SK-N-SH treated with all-trans-retinoic acid at 6 μM for 48 hours (cell line): ENCODE data around the gene SH3GLB1.

Experiments
- ATAC-seq: fragments of 200-7000 bp; cut with Tn5 transposase; 3 replicates; pipeline ENCODE4 v1.9.1; 2020; ENCODE audit warnings: mild to moderate bottlenecking, moderate library complexity
- ARNTL ChIP-seq: fragments of 450-650 bp; formaldehyde crosslinking; IDR thresholded peaks from 2 replicates; pipeline ENCODE4 v1.5.0; 2020; ENCODE audit warnings: low read depth, mild to moderate bottlenecking, moderate library complexity, borderline replicate concordance
- BACH2 ChIP-seq: fragments of 250-450 bp; sonication (Bioruptor Pico); IDR thresholded peaks from 2 replicates; pipeline ENCODE4 v1.9.0; 2021; ENCODE audit warnings: mild to moderate bottlenecking, borderline replicate concordance
- CREB5 ChIP-seq: fragments of 250-450 bp; sonication (Bioruptor Pico); IDR thresholded peaks from 2 replicates; pipeline ENCODE4 v1.5.1; 2020; ENCODE audit warnings: low read depth, mild to moderate bottlenecking, moderate library complexity
- CSDC2 ChIP-seq: fragments of 250-450 bp; sonication (Bioruptor Pico); IDR thresholded peaks from 2 replicates; pipeline ENCODE4 v1.5.0; 2020; ENCODE audit warnings: mild to moderate bottlenecking, moderate library complexity
- CSRNP3 ChIP-seq: fragments of 250-450 bp; sonication (Bioruptor Pico); IDR thresholded peaks from 2 replicates; pipeline ENCODE4 v1.5.1; 2021; ENCODE audit warnings: mild to moderate bottlenecking, moderate library complexity
- ESRRG ChIP-seq: fragments of 250-450 bp; sonication (Bioruptor Pico); IDR thresholded peaks from 2 replicates; pipeline ENCODE4 v1.6.1; 2021; ENCODE audit warnings: mild to moderate bottlenecking
- GLIS3 ChIP-seq: fragments of 250-450 bp; sonication (Bioruptor Pico); IDR thresholded peaks from 2 replicates; pipeline ENCODE4 v1.5.0; 2020; ENCODE audit warnings: mild to moderate bottlenecking, moderate library complexity
- ISL1 ChIP-seq: fragments of 250-450 bp; sonication (Bioruptor Pico); IDR thresholded peaks from 2 replicates; pipeline ENCODE4 v2.1.2; 2022; ENCODE audit warnings: mild to moderate bottlenecking, moderate library complexity
- OSR1 ChIP-seq: fragments of 250-450 bp; sonication (Bioruptor Pico); IDR thresholded peaks from 2 replicates; pipeline ENCODE4 v1.8.0; 2022; ENCODE audit warnings: moderate library complexity, mild to moderate bottlenecking, inconsistent platforms
- POU6F1 ChIP-seq: fragments of 250-450 bp; sonication (Bioruptor Pico); IDR thresholded peaks from 2 replicates; pipeline ENCODE4 v1.8.0; 2021; ENCODE audit warnings: low read depth, mild to moderate bottlenecking, moderate library complexity, borderline replicate concordance
- PPARA ChIP-seq: fragments of 250-450 bp; sonication (Bioruptor Pico); IDR thresholded peaks from 2 replicates; pipeline ENCODE4 v1.5.0; 2020; ENCODE audit warnings: mild to moderate bottlenecking, borderline replicate concordance
- RARB ChIP-seq: fragments of 250-450 bp; sonication (Bioruptor Pico); IDR thresholded peaks from 2 replicates; pipeline ENCODE4 v1.8.0; 2021; ENCODE audit warnings: mild to moderate bottlenecking, moderate library complexity
- TCF4 ChIP-seq: fragments of 250-450 bp; sonication (Bioruptor Pico); IDR thresholded peaks from 2 replicates; pipeline ENCODE4 v1.8.0; 2021; ENCODE audit warnings: mild to moderate bottlenecking, moderate library complexity, borderline replicate concordance
- TOX ChIP-seq: fragments of 250-450 bp; sonication (Bioruptor Pico); IDR thresholded peaks from 2 replicates; pipeline ENCODE4 v1.8.0; 2021; ENCODE audit warnings: mild to moderate bottlenecking, moderate library complexity, borderline replicate concordance
- TSHZ2 ChIP-seq: fragments of 250-450 bp; sonication (Bioruptor Pico); IDR thresholded peaks from 2 replicates; pipeline ENCODE4 v1.5.0; 2020; ENCODE audit warnings: mild to moderate bottlenecking, moderate library complexity
- ZC3H10 ChIP-seq: fragments of 250-450 bp; sonication (Bioruptor Pico); IDR thresholded peaks from 2 replicates; pipeline ENCODE4 v1.5.1; 2021; ENCODE audit warnings: mild to moderate bottlenecking, moderate library complexity
- ZFP3 ChIP-seq: fragments of 250-450 bp; sonication (Bioruptor Pico); IDR thresholded peaks from 2 replicates; pipeline ENCODE4 v1.5.0; 2020; ENCODE audit warnings: mild to moderate bottlenecking, moderate library complexity
- ZFP30 ChIP-seq: fragments of 450-650 bp; formaldehyde crosslinking; IDR thresholded peaks from 2 replicates; pipeline ENCODE4 v1.5.0; 2022; ENCODE audit warnings: mild to moderate bottlenecking, moderate library complexity
- ZNF565 ChIP-seq: fragments of 450-650 bp; formaldehyde crosslinking; conservative IDR thresholded peaks from 2 replicates; pipeline ENCODE4 v1.5.0; 2020; ENCODE audit warnings: low read depth, mild to moderate bottlenecking, moderate library complexity
- ZNF8 ChIP-seq: fragments of 450-650 bp; formaldehyde crosslinking; IDR thresholded peaks from 2 replicates; pipeline ENCODE4 v1.5.0; 2020; ENCODE audit warnings: mild to moderate bottlenecking, moderate library complexity

Gene SH3GLB1

GRCh38 chr1:86751923-86752322, 47.5 kb downstream of the SH3GLB1 start:
- ATAC-seq: no peak
- TF ChIP-seq CREB5 (CRISPR knock-in tag) (no peak), TCF4 (CRISPR knock-in tag) (no peak), ZFP30 (no peak), PPARA (no peak), CSRNP3 (no peak), ZNF8 (no peak), OSR1 (CRISPR knock-in tag) (no peak), TOX (CRISPR knock-in tag) (no peak), BACH2 (CRISPR knock-in tag) (no peak), POU6F1 (CRISPR knock-in tag) (no peak), RARB (CRISPR knock-in tag) (no peak), CSDC2 (CRISPR knock-in tag) (no peak)
- TF ChIP-seq, all 23 proteins: peak for 0

- ATAC-seq: peak; percentile 37; the same call in 1 of the 3 replicates
- TF ChIP-seq TSHZ2 (CRISPR knock-in tag) (no peak), POU6F1 (CRISPR knock-in tag) (no peak), PPARA (no peak), ZNF565 (CRISPR knock-in tag) (no peak), ARNTL (CRISPR knock-in tag) (no peak), BACH2 (CRISPR knock-in tag) (no peak), ISL1 (CRISPR knock-in tag) (no peak), CREB5 (CRISPR knock-in tag) (no peak), RARB (CRISPR knock-in tag) (no peak), ZFP3 (CRISPR knock-in tag) (no peak), ZC3H10 (CRISPR knock-in tag) (no peak), ZNF8 (no peak), CSRNP3 (no peak), GLIS3 (CRISPR knock-in tag) (no peak), ZFP30 (no peak), OSR1 (CRISPR knock-in tag) (no peak), ESRRG (CRISPR knock-in tag) (no peak)
Measured at GRCh38 chr1:86753700-86754099, 49.3 kb downstream of the SH3GLB1 start.
